Stimulated activated CD8-positive, alpha-beta memory T cell treated with anti-CD3 and anti-CD28 coated beads, Interleukin-4, amount 100 ng/mL, for 24 hours (primary cell): Measurements from ENCODE around the gene TAS1R3.

ENCODE experiments used
- DNase-seq: peaks from one replicate; pipeline ENCODE4 v3.0.0-alpha.2; 2020; ENCODE audit warnings: low read depth

TAS1R3 gene

DNA sequence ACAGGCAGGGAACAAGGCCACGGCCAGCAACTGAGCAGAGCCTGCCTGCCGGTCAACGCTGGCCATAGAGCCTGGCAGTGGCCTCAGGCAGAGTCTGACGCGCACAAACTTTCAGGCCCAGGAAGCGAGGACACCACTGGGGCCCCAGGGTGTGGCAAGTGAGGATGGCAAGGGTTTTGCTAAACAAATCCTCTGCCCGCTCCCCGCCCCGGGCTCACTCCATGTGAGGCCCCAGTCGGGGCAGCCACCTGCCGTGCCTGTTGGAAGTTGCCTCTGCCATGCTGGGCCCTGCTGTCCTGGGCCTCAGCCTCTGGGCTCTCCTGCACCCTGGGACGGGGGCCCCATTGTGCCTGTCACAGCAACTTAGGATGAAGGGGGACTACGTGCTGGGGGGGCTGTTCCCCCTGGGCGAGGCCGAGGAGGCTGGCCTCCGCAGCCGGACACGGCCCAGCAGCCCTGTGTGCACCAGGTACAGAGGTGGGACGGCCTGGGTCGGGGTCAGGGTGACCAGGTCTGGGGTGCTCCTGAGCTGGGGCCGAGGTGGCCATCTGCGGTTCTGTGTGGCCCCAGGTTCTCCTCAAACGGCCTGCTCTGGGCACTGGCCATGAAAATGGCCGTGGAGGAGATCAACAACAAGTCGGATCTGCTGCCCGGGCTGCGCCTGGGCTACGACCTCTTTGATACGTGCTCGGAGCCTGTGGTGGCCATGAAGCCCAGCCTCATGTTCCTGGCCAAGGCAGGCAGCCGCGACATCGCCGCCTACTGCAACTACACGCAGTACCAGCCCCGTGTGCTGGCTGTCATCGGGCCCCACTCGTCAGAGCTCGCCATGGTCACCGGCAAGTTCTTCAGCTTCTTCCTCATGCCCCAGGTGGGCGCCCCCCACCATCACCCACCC, at the start of gene TAS1R3:
Gene TAS1R3, plus strand, starts transcription at position 213 of the 898 bp plus-strand sequence. Its CDS starts 66 bp downstream, at position 279.
- DNase-seq, result no peak

- DNase-seq, result no peak
These were observed 49.4 kb upstream of the TAS1R3 start for GRCh38 chr1:1281533-1282321.

- no peak for DNase-seq
These were observed 48.1 kb upstream of the TAS1R3 start for GRCh38 chr1:1282998-1283397.

- no peak for DNase-seq
These were observed 47.3 kb upstream of the TAS1R3 start for GRCh38 chr1:1283821-1284220.

- DNase-seq, result no peak
These were observed 46.6 kb upstream of the TAS1R3 start for GRCh38 chr1:1284221-1285101.

DNA sequence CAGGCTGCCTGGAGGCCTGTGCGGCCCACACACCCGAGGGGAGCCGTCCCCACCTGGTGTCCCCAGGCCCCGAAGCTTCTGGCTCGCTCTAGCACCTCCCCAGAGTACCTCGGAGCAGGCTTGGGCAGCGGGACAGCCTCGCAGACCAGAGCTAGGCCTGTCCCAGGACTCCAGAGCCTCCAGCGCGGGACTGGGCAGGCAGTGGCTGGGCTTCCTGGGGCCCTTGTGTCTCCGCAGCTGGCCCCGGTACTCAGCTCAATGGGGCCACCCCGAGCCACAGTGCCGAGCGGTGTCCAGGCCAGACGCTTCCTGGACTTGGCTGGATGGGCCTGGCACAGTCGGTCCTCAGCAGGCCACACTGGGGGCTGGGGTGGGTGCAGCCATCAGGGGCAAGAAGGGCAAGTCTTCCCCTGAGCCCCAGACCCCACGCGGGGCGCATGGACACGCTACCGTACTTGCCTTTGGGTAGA, 45.9 kb upstream of the TAS1R3 start:
- DNase-seq, result no peak

- no peak for DNase-seq
These were observed 45.3 kb upstream of the TAS1R3 start for GRCh38 chr1:1285611-1286311.

GRCh38 chr1:1286313-1287261, 44.5 kb upstream of the TAS1R3 start:
- DNase-seq, result no peak

DNA sequence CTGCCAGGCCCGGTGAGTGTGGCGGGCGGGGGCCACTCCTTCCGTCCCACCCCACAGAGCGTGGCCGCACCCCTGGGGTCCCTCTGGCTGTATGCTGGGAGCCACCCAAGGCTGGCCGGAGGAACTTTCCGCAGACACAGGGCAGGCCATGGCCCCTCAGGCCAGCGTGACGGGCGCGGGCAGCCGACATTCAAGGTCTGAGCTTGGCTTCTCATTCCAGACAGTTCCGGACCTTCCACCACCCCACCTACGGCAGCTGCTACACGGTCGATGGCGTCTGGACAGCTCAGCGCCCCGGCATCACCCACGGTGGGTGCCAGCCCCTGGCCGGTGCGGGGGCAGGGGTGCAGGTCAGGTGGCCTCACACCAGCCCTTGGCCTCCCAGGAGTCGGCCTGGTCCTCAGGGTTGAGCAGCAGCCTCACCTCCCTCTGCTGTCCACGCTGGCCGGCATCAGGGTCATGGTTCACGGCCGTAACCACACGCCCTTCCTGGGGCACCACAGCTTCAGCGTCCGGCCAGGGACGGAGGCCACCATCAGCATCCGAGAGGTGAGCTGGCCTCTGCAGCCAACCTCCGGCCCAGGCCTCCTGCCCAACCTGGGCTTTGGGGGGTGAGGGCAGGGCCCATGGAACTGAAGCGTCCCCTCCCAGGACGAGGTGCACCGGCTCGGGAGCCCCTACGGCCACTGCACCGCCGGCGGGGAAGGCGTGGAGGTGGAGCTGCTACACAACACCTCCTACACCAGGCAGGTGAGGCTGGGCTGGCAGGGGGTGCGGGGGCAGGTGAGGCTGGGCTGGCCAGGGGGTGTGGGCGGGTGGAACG, 43.6 kb upstream of the TAS1R3 start:
- no peak for DNase-seq

GRCh38 chr1:1290238-1290731, 40.8 kb upstream of the TAS1R3 start:
- DNase-seq, result no peak

GRCh38 chr1:1291023-1291528, 40.0 kb upstream of the TAS1R3 start:
- no peak for DNase-seq

- DNase-seq, result peak; percentile 42
These were observed 39.3 kb upstream of the TAS1R3 start for GRCh38 chr1:1291548-1292441.

DNA sequence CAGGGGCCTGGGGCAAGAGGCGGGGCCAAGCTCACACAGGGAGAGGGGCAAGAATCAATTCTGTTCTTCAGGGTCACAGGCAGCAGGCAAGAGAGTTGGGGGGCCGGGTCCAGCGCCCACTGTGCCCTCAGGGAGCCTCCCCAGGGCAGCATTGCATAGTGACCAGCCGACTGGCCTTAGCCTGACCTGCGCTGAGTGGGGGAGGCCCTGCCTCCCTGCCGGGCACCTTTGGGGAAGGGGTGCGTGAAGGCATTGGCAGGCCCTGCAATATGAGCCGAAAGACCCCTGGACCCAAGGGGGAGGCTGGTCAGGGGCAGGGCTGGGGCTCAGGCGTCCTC, 38.7 kb upstream of the TAS1R3 start:
- no peak for DNase-seq

GRCh38 chr1:1292851-1293250, 38.2 kb upstream of the TAS1R3 start:
- DNase-seq, result no peak

DNA sequence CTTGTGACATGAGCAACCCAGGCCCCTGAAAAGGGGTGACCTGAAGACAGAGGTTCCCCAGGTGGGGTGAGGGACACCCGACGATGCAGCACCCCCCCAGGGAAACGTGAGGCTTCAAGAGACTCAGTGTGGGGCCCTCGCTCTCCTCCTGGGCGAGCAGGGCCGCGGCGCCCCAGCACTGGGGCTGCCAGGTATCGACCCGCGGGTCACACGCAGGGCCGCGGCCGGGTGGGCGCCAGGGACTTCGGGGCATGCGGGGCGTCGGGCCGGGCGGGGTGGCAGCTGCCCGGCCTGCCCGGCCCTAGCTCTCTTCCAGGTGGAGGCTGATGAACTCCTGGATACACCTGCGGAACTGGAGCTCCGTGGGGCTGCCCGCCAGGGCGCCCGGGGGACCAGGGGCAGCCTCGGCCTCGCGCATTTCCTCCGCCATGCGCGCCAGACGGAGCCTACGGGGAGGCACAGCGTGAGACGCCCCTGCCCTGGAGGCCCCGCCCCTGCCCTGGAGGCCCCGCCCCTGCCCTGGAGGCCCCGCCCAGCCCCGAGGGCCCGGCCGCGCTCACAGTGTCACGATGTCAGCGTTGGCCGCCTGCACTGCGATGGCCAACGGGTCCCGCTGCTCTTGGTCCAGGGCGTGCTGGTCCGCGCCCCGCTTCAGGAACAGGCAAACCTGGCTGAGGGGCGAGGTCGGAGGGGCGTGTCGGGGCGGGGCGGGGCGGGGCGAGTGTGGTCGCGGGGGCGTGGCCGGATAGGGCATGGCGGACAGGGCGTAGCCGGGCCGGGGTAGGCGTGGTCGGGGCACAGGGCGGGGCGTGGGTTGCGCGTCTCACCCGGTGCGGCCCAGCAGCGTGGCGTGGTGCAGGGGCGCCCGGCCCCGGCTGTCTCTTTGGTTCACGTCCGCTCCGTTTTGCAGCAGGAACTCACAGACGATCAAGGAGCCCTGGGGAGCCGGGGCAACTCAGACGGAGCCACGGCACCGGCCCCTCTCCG, 37.5 kb upstream of the TAS1R3 start:
- DNase-seq, result no peak

DNA sequence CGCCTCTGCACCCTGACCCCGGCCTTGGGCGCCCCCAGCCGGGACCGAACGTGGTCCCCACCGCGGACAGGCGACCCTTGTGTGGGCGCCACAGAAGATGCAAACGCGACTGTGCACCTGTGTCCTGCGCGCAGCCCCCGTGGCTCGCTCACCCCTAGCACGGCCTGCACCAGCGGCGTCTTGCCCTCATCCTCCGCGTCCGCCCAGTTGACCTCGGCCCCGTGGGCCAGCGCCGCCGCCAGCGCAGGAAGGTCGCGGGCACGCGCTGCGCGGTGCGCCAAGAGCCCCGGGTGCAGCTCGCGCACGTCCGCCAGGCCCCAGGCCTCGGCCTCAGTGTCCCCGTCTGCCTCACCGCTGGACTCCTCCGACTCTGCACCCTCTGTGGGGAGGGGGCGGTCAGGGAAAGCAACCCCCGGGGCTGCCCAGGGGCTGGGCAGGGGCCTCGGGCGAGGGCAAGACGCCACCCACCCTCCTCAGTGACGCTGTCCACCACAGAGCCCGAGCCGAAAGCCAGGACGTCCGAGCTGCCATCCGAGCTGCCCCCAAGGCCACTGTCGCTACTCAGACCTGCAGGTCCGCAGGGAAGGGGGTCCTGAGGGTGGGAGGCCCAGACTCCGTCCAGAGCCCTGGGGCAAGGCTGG, 36.7 kb upstream of the TAS1R3 start:
- DNase-seq, result no peak
